HFFc6 (cell line): Measurements from ENCODE around the gene H2AZ2. TPM values are rescaled to one million over a fixed set of nuclear protein-coding genes. Genes with fewer than 3 reads are reported as not detected.

Experiments
- DNase-seq: peaks from one replicate; pipeline ENCODE4 v3.0.0-alpha.2; 2018
- H3K27ac Mint-ChIP-seq: 2 replicates; pipeline ENCODE4 v1.8.0; 2020; ENCODE audit warnings: mild to moderate bottlenecking, mixed read lengths
- H3K27me3 Mint-ChIP-seq: 2 replicates; pipeline ENCODE4 v1.8.0; 2021; ENCODE audit warnings: mild to moderate bottlenecking, moderate library complexity, mixed read lengths; ENCODE audit not compliant: insufficient read depth
- H3K36me3 Mint-ChIP-seq: 2 replicates; pipeline ENCODE4 v1.8.0; 2021; ENCODE audit warnings: low read depth, mixed read lengths
- H3K4me1 Mint-ChIP-seq: 2 replicates; pipeline ENCODE4 v1.8.0; 2020; ENCODE audit warnings: low read depth, mixed read lengths
- H3K4me3 Mint-ChIP-seq: 2 replicates; pipeline ENCODE4 v1.8.0; 2020; ENCODE audit warnings: mild to moderate bottlenecking, moderate library complexity, mixed read lengths
- H3K9me3 Mint-ChIP-seq: 2 replicates; pipeline ENCODE4 v1.8.0; 2020; ENCODE audit warnings: mild to moderate bottlenecking, mixed read lengths
- CTCF ChIP-seq: fragments of 200-600 bp; sonication (generic); IDR thresholded peaks from 2 replicates; pipeline ENCODE4 v1.5.0; 2021; ENCODE audit warnings: antibody characterized with exemption, mild to moderate bottlenecking
- total RNA-seq, 6 experiments: library from RNA; stranded (reverse); fragmentation: NEBNext Ultra II Directional; extraction: Animal tissue kit (Norgen Biotek cat#: 25700); gene quantifications; 2 replicates in 1 of 6; 3 replicates in 5 of 6; pipeline ENCODE4 v1.2.3, GENCODE V29; 2021

Gene H2AZ2
- total RNA-seq, 6 experiments from 2014 or later, result 128 to 215 (median 185) TPM

- no peak overlapping the region for H3K27ac Mint-ChIP-seq
- no peaks in the 10 kb centered on the region; the same call in 1 of the 2 replicates for H3K27me3 Mint-ChIP-seq
- H3K4me1 Mint-ChIP-seq, result peaks cover 12% of the 10 kb centered on the region; the same call in 1 of the 2 replicates
- TF ChIP-seq CTCF, result peak; percentile 70
- no peak overlapping the region for H3K4me3 Mint-ChIP-seq
- H3K36me3 Mint-ChIP-seq, result no peaks in the 10 kb centered on the region
- no peak for DNase-seq
- H3K9me3 Mint-ChIP-seq, result no peaks in the 10 kb centered on the region
Observed at GRCh38 chr7:44858161-44858560, 10.3 kb upstream of the H2AZ2 start.

GRCh38 chr7:44854644-44855364 is 6.9 kb upstream of the H2AZ2 start:
- Mint-ChIP-seq H3K27ac (no peak overlapping the region), H3K4me3 (no peak overlapping the region), H3K27me3 (no peaks in the 10 kb centered on the region), H3K4me1 (peaks cover 15% of the 10 kb centered on the region), H3K9me3 (no peaks in the 10 kb centered on the region), H3K36me3 (no peaks in the 10 kb centered on the region)
- DNase-seq, result no peak
- TF ChIP-seq CTCF, result no peak

- DNase-seq, result no peak
- H3K36me3 Mint-ChIP-seq, result no peaks in the 10 kb centered on the region
Observed at GRCh38 chr7:44853391-44853790, 5.5 kb upstream of the H2AZ2 start.

GRCh38 chr7:44852590-44852989 is 4.7 kb upstream of the H2AZ2 start:
- Mint-ChIP-seq H3K36me3 (no peaks in the 10 kb centered on the region), H3K9me3 (no peaks in the 10 kb centered on the region), H3K27ac (no peak overlapping the region), H3K27me3 (no peaks in the 10 kb centered on the region), H3K4me3 (no peak overlapping the region), H3K4me1 (peaks cover 27% of the 10 kb centered on the region)
- no peak for DNase-seq
- TF ChIP-seq CTCF, result no peak

More at GRCh38 chr7:44853391-44853790, 5.5 kb upstream of the H2AZ2 start:
- peaks cover 27% of the 10 kb centered on the region for H3K4me1 Mint-ChIP-seq
- no peaks in the 10 kb centered on the region for H3K9me3 Mint-ChIP-seq
- H3K27me3 Mint-ChIP-seq, result no peaks in the 10 kb centered on the region
- no peak for TF ChIP-seq CTCF
- no peak overlapping the region for H3K27ac Mint-ChIP-seq
- no peak overlapping the region for H3K4me3 Mint-ChIP-seq

GRCh38 chr7:44849885-44850544 is 2.1 kb upstream of the H2AZ2 start:
- Mint-ChIP-seq H3K4me3 (peak overlapping the region; percentile 99; the same call in 1 of the 2 replicates), H3K4me1 (peaks cover 40% of the 10 kb centered on the region), H3K36me3 (no peaks in the 10 kb centered on the region), H3K9me3 (no peaks in the 10 kb centered on the region), H3K27me3 (no peaks in the 10 kb centered on the region), H3K27ac (peak overlapping the region; percentile 22; the same call in 1 of the 2 replicates)
- TF ChIP-seq CTCF, result no peak
- peak; percentile 28 for DNase-seq
